Activated T-cell treated with anti-CD3 and anti-CD28 coated beads, Interleukin-2, amount 50 U/mL, for 1 hour (primary cell): ENCODE results near the gene FHAD1.

Source experiments
- DNase-seq: peaks from one replicate; pipeline ENCODE4 v3.0.0-alpha.2; 2020

The FHAD1 gene

DNA sequence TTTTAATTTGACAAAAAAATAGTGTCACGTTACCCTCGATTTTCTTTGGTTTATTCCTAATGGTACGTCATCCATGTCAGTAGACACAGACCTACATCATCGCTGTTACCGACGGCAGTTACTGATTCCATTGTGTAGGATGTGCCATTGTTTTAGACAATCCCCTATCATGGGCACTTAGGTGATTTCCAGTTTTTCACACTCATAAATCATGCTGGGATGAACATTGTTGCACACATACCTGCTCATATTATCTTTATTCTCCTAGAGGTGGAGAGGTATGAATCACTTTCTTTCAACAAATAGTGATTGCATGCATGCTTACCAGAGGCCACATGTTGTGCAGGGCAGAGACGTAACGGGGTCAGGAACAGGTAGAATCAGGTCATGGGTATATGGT lies 83.0 kb downstream of the FHAD1 start:
- DNase-seq = no peak

DNA sequence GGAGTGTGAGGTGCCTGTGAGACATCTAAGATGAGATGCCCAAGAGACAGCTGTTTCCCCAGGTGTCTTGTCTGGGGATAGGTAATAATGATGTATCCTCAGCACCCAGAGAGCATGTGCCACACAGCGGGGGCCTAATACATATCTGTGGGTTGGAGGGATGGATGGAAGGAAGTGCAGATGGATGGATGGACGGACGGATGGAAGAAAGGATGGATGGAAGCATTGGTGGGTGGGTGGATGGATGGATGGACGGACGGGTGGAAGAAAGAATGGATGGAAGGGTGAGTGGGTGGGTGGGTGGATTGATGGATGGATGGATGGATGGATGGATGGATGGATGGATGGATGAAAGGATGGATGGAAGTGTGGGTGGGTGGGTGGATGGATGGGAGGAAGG lies 84.2 kb downstream of the FHAD1 start:
- DNase-seq = no peak

DNA sequence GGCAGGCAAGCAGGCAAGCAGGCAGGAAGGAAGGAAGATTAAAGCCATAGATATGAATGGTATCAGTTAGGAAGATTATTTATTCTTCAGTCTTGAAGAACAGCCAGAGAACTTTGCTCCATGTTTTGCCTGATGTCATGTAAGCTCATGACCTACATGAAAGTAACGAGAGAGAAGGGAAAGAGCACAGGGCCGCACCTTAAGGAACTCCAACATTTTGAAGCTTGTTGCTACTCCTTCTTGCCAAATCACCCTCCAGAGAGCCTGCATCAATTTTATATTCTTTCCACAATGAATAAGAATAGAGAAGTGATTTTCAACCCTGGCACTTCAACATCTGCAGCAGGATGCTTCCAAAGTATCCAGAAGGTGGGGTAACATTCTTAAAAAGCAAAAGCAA lies 84.7 kb downstream of the FHAD1 start:
- no peak for DNase-seq

DNA sequence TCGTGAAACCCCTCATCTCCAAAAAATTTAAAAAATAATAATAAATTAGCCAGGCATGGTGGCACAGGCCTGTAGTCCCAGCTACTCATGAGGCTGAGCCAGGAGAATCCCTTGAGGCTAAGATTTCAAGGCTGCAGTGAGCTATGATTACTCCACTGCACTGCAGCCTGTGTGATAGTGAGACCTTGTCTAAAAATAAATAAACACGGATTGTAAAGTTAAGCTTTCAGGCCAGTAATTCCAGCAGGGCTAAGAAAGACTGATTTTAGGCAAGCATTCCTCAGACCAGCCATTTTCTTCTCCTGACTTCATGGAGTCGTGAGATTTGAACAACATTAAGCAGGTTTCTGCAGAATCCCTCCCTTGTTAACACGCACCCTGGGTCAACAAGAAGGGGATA lies 85.5 kb downstream of the FHAD1 start:
- DNase-seq = no peak

DNA sequence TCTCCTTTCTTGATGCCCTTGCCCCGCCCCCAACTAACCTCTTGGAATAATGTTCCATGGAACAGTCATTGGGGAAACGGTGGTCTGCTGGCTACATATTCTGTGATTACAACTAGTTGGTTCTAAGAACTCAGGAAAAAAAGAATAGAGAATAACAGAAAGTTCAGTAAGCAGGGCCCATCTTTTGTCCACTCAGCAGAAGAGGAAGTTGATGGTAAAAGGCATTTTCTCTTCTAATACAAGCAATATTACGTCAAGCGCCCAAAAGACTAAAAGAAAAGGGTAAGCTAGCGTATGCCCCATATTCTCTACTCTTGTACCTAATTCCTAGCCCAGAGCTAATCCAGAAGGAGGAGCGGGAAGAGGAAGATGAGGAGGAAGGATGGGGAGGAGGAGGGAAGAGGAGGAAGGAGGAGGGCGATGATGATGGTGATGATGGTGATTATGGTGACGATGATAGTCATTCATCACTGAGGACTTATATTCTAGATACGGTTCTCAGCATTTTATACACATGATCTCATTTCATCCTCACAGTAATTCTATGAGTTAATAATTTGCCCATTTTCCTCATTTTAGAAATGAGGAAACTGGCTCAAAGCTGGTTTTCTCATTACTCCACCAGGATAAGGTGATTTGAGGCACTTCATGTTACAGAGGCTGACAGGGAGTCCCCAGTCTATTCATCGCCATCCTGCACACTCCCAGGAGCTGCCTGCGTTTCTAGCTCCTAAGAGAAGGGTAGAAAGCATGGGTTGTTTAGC lies 86.1 kb downstream of the FHAD1 start:
- DNase-seq = no peak

DNA sequence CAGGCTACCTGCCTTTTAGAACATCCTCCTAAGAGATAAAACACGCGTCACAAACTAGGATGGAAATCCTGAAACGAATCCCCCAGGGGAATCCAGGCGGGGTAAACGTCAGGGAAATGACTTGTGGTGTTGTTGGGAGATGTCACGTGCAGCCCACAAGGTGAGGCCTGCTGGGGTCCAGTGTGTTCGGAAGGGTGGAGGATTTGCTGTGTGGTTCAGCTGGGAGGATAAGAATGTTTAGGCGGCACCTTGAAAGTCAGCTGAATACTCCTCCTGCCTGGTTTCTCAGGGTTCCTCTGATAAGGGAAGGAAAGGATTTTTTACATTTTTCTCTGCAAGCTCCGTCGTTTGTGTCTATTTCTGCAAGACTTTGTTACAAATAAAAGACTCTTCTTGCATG lies 88.0 kb downstream of the FHAD1 start:
- no peak for DNase-seq

DNA sequence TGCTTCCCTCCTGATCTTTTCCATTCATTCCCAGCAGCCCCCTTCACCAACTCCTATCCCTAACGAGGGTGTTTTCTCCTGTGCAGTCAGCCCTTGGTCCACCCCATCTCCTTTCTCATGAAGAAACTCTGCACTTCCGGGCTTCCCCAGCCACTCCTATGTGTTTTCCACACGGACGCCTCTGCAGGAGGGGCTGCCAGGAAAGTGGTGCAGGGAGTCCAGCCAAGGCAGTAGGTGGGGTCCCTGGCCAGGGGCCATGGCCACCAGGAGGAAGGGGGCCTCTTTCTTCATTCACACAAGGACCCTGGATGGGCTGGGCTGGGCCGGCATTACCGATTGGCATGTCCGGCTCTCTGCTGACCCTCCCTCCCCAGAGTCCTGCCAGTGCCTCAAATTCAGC lies 89.8 kb downstream of the FHAD1 start:
- no peak for DNase-seq

DNA sequence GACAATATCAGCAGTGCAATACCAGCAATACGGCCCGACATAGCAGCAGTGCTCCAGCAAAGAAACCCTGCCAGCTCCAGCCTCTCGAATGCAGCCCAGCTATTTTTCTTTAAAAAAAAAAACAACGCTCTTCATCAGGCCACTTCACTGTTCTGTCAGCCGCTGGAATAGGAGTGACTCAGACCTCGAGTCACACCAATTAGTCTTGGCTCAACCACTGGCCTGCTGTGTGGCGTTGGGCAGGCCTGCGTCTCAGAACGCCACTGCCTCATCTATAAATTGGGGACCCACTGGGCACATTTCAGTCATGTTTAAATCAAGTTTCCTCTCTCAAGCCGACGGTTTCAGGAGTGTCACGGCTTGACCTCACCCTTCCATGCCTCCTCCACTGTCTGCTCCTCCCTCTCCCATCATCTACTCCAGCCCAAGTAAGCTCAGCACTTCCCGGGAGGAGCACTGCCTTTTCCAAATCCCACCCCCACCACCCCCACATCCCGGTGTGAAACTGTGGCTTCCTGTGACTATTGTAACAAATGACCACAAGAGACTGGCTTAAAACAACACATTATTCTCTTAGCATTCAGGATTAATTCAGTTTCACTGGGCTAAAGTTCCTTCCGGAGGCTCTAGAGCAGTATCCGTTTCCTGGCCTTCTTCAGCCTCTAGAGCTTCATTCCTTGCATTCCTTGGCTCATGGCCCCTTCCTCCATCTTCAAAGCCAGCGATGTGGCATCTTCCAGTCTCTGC lies 90.8 kb downstream of the FHAD1 start:
- no peak for DNase-seq

DNA sequence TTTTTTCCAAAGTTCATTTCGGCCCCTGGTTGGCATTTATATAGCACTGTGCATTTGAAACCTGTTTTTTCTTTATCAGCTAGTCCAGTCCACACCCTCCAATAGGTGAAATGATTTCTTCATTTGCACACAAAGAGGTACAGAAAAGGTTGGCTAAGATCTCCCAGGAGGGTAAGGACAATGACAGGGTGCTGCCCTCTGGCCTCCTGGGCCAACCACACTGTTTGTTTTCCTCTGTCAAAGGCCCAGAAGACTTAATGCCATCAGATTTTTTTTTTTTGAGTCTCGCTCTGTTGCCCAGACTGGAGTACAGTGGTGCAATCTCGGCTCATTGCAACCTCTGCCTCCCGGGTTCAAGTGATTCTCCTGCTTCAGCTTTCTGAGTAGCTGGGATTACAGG lies 92.5 kb downstream of the FHAD1 start:
- no peak for DNase-seq

DNA sequence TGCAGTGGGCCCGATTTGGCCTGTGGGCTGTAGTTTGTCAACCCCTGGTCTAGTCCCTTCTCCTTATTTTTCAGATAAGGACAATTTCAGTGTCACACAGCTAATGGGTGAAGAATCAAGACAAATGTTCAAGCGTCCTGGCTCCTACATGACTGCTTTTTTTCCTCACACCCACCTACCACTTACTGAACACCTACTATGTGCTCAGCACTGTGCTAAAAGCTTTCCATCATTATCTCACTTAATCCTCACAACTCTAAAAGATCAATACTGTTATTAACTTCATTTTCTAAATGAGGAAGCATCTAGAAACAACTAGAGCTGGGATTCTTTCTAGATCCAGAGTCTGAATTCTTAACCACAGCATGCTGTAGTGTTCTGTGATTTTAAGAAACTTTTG lies 94.2 kb downstream of the FHAD1 start:
- no peak for DNase-seq

DNA sequence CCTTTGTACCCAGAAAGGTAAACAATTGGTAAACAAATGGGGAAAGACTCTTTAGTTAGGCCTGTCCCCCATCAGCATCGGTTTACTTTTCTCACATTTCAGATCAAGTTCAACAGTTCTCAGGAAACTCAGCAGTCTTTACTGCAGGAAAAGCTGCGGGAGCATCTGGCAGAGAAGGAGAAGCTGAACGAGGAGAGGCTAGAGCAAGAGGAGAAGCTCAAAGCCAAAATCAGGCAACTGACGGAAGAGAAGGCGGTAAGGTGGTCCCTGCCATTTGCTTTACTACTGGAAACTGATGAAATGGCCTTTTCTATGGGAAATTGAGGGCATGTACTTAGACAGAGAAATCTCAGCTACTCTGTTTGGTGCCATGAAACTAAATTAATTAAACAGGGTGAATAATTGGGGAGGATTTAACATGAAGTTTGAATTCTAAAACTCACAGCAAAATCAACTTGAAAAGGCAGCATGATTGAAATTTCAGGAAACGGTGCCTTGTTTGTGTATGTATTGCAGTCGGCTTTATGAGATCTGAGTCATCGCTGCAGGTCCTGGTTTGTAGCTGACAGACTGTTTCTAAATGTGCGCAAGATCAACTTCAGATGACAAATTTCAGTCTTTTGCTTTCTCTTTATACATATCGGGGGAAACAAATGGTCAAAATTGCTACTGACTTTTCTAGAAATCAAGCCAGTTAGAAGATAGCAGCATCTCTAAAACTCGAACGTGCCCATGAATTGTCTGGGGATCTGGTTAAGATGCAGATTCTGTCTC lies 94.8 kb downstream of the FHAD1 start:
- DNase-seq = no peak

DNA sequence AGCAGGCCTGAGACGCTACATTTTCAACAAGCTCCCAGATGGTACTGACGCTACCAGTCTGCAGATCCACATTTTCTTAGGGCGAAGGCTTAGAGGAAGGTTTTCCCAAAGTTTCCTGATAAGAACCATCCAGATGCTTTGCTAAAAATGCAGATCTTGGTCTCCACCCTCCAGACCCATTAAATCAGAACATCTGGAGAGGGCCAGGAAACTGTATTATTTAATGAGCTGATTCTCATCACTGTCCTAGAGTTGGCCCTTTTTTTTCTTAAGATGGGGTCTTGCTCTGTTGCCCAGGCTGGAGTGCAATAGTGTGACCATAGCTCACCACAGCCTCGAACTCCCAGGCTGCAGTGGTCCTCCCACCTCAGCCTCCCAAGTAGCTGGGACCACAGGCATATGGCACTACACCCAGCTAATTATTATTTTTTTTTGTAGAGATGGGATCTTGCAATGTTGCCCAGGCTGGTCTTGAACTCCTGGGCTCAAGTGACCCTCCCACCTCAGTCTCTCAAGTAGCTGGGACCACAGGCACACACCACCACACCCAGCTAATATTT lies 95.5 kb downstream of the FHAD1 start:
- DNase-seq = no peak

DNA sequence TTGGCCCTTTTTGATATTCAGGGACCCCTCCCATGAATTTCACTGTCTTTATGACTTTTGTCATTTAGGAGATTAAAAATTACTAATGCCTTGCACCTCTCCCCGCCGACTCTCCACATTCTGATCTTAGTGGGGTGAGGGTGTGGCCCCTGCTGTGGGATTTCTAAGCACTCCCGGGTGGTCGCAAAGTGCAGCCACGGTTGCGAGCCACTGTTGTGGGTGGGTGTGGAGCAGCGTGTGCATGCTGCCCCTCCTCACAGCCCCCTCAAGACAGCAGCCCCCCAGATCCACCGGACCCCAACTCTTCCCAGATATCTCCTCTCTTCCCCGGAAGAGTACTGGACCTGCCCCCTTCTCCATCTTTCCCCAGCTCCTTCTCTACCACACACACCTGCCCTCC lies 96.1 kb downstream of the FHAD1 start:
- DNase-seq = no peak

DNA sequence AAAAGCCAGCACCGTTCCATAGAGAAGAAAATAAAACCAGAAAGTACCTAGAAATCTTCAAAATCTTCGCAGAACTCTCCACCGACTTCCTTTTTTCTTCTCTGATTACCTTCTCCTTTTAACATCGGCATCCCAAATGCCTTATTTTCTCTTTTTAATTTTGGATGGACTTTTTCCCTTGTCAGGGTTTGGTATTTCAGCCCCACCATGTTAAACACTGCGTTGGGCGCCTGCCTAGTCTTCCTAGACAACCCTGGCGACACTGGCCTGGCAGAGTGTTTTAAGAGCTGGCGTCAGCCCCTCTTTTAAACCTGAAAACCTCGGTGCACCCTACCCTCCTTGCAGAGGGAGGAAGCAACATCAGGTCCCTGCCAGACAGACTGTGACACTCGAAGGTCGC lies 96.7 kb downstream of the FHAD1 start:
- DNase-seq = no peak

DNA sequence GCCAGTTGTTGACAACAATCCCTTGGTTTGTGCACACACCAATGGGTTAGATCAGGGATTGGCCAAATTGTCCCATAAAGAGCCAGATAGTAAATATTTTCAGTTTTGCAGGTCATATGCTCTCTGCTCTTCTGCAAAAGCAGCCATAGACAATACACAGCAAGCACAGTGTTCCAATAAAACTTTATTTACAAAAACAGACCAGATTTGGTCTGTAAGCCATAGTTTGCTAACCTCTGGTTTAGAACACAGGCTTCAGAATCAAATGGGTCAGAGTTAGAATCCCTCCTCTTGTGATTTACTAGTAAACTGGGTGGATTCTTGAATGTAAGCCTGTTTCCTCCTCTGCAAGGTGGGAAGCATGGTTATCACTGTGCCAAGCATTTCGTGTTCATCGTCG lies 97.4 kb downstream of the FHAD1 start:
- DNase-seq = no peak

DNA sequence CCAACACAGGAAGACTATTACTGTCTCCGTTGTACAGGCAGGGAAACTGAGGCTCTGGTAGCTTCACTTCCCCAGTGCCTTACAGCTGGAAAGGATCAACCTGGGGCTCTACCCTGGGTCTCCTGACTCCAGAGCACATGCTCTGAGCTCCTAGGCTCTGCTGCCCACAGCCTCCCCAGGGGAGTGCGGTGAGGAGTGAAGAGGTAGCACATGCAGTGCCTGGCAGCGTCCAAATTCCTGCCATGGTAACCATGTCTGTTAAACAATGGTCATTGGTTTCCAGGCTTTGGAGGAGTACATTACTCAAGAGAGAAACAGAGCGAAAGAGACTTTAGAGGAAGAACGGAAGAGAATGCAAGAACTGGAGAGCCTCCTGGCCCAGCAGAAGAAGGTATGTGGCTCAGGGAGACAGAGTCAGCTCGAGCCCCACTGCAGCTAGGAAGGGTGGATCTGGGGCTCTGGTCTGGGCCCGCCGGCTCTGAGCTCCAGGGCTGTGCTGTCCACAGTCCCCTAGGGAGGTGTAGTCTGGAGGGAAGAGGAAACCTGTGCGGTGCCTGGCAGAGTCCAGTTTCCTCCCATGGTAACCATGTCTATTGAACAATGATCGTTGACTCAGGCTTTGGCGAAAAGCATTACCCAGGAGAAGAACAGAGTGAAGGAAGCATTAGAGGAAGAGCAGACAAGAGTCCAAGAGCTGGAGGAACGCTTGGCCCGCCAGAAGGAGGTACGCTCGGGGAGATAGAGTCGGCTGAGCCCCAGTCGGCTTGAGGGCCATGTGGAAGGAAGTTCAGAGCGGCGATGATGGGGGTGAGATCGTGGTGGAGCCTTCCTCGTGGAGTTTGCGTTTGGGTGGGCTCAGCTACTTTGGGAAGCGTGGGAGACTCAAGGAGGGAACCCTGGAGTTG lies 98.0 kb downstream of the FHAD1 start:
- DNase-seq = no peak

DNA sequence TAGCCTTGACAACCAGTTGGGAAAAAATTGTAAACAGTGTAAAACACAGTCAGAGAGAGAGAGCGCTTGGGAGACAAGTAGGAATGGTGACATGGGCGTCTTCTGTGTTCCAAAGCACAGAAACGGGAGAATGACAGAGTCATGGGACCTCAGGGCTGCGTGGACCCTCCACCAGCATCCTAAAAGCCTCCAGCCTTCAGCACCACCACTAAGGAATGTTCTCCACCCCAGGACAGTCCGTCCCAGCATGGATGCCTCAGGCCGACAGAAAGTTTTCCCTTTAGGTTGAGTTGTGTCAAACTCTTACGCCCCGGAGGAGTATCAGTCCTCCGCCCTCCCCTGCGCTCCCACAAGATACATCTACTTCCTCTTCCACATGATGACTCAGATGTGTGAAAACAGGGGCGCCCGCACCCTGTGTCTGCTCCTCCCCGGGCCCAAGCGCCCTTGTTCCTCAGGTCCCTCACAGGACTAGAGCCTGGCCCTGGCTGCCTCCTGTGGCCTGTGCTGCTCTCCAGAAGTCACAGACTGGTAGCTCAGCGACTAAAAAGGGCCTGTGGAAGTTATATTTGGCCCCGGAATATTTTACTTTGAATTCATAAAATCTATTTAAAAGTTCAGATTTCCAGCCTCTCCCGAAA lies 98.8 kb downstream of the FHAD1 start:
- peak; percentile 58 for DNase-seq

DNA sequence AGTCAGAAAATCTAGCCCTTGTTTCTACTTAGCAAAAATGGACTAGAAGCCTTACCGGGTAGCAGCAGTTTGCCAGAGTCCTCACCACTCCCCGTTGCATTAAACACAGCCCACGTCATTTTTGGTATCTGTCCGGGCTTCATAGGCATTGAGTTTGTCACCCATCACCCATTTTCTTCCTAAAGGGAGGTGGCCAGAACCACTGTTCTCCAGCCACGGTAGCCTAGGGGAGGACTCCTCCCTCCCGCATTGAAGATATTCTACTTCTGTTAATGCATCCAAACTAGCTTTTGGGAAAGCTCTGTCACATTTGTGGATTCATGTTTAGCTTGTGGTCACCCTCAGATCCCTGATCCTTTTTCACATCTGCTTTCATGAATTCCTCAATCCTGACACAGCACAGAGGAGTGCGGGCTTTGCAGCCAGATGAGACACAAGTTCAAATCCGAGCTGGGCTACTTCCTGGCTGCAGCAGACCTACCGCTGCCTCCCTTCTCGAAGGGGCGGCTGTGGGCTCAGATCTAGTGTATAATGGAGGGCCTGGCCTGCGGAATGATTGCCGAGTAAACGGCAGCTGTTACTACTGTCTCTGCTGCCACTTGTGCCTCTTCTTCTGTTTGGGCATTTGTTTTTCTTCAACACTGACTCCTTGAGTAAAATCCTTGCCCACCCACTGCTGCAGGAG lies 99.5 kb downstream of the FHAD1 start:
- no peak for DNase-seq

DNA sequence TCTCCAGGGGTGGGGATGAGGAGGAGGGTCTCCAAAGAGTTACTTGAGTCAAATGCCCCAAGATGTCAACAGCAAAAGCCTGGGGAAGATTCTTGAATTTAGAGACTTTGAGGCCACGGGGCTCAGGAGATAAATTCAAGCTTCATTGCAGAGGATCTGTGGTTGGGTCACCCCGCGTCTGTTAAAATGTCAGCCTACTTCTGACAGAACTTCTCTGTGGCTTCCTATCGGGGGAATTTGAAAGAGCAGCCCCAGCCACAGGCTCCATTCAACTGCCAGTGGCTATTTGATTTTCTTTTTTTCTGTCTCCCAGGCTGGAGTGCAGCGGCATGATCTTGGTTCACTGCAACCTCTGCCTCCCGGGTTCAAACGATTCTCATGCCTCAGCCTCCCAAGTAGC lies 100.2 kb downstream of the FHAD1 start:
- DNase-seq = no peak

DNA sequence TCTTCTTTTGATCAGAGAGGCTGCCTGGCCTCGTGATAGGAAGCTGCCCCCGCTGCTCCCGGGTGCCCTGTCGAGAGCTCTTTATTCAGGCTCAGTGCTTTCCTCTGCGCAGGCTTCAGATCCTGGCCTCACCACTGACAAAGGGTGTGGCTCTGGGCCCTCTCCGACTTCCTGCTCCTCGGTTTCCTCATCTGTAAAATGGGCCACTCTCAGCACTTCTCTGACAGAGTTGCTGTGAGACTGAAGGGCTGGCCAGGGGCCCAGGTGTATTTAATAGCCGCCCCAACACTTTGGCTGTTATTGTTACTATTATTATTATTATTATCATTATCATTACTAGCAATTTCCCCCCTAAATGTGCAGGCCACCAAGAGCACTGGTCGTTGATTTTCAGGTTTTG lies 101.6 kb downstream of the FHAD1 start:
- no peak for DNase-seq

DNA sequence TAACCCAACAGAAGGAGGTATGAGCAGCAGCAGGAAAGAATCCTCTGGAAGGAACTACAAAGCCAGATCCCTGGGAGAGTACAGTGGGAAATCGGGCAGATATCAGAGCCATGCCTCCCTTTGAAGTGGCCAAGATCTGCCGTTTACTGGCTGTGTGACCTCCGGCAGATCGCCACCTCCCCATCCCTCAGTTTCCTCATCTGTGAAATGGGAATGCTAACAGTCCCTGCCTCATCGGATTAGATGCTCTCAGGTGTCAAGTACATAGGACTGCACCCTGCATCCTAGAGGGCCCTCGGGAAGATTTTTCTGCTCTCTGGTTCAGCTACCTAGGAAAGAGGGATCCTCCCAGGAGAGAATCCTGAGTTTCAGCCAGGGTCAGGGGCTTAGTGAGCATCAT lies 102.1 kb downstream of the FHAD1 start:
- DNase-seq = no peak
